ENCODE results near the gene WWOX. TPM values are rescaled to one million over a fixed set of nuclear protein-coding genes. Genes with fewer than 3 reads are reported as not detected.
"Not testable (repeated sequence)": the region's sequence is repeated elsewhere in the genome, so short reads cannot be mapped to it uniquely, and the experiment has no call there.

The WWOX gene
- total RNA-seq, 1 donor from 2014 or later, result 19.0 TPM

- intact Hi-C loops (cut with micrococcal nuclease), result no loop called here
These were observed 391.4 kb downstream of the WWOX start for GRCh38 chr16:78490847-78491246.

GRCh38 chr16:78493573-78493972 lies 394.1 kb downstream of the WWOX start:
- intact Hi-C loops (cut with micrococcal nuclease), result no loop called here

GRCh38 chr16:78494105-78494504 lies 394.7 kb downstream of the WWOX start:
- intact Hi-C loops (cut with micrococcal nuclease), result no loop called here

- intact Hi-C loops (cut with micrococcal nuclease), result no loop called here
These were observed 395.2 kb downstream of the WWOX start for GRCh38 chr16:78494674-78495073.

GRCh38 chr16:78496189-78496588 lies 396.7 kb downstream of the WWOX start:
- intact Hi-C loops (cut with micrococcal nuclease), result no loop called here

GRCh38 chr16:78499399-78499798 lies 399.9 kb downstream of the WWOX start:
- intact Hi-C loops (cut with micrococcal nuclease), result no loop called here

GRCh38 chr16:78500659-78501270 lies 401.3 kb downstream of the WWOX start:
- intact Hi-C loops (cut with micrococcal nuclease), result loop anchor here (5.0 kb wide), 1 partner anchor 547 kb away; no protein-coding TSS in a partner anchor

GRCh38 chr16:78501744-78502143 lies 402.3 kb downstream of the WWOX start:
- intact Hi-C loops (cut with micrococcal nuclease), result loop anchor here (5.0 kb wide), 1 partner anchor 546 kb away; no protein-coding TSS in a partner anchor

- intact Hi-C loops (cut with micrococcal nuclease), result loop anchor here (1.0 to 5.0 kb wide), 5 partner anchors 267 to 1963 kb away; no protein-coding TSS in a partner anchor
These were observed 403.4 kb downstream of the WWOX start for GRCh38 chr16:78502812-78503350.

GRCh38 chr16:78503602-78504001 lies 404.1 kb downstream of the WWOX start:
- intact Hi-C loops (cut with micrococcal nuclease), result loop anchor here (1.0 to 5.0 kb wide), 5 partner anchors 267 to 1963 kb away; no protein-coding TSS in a partner anchor

- intact Hi-C loops (cut with micrococcal nuclease), result loop anchor here (5.0 kb wide), 1 partner anchor 543 kb away; no protein-coding TSS in a partner anchor
These were observed 405.0 kb downstream of the WWOX start for GRCh38 chr16:78504401-78504851.

- intact Hi-C loops (cut with micrococcal nuclease), result no loop called here
These were observed 405.6 kb downstream of the WWOX start for GRCh38 chr16:78505036-78505435.

GRCh38 chr16:78505544-78506366 lies 406.3 kb downstream of the WWOX start:
- intact Hi-C loops (cut with micrococcal nuclease), result no loop called here

- intact Hi-C loops (cut with micrococcal nuclease), result no loop called here
These were observed 407.1 kb downstream of the WWOX start for GRCh38 chr16:78506367-78507193.

- intact Hi-C loops (cut with micrococcal nuclease), result no loop called here
These were observed 408.1 kb downstream of the WWOX start for GRCh38 chr16:78507576-78507975.

GRCh38 chr16:78509965-78510364 lies 410.5 kb downstream of the WWOX start:
- intact Hi-C loops (cut with micrococcal nuclease), result no loop called here

- intact Hi-C loops (cut with micrococcal nuclease), result no loop called here
These were observed 411.0 kb downstream of the WWOX start for GRCh38 chr16:78510496-78510895.

GRCh38 chr16:78513838-78514237 lies 414.4 kb downstream of the WWOX start:
- intact Hi-C loops (cut with micrococcal nuclease), result no loop called here

- intact Hi-C loops (cut with micrococcal nuclease), result not testable (repeated sequence)
These were observed 415.4 kb downstream of the WWOX start for GRCh38 chr16:78514888-78515287.

- intact Hi-C loops (cut with micrococcal nuclease), result no loop called here
These were observed 416.0 kb downstream of the WWOX start for GRCh38 chr16:78515421-78515820.
